Endothelial cell of umbilical vein (primary cell): ENCODE results near the gene RGS7. TPM values are rescaled to one million over a fixed set of nuclear protein-coding genes. Genes with fewer than 3 reads are reported as not detected.

Experiments used
- BruUV-seq: library from RNA; stranded (reverse); fragments of 400-500 nt; replicated peaks from 2 replicates; lab custom pipeline; 2021; lab: Mats Ljungman, UMichigan
- CTCF ChIA-PET: fragments of 300-600, 350-600 bp; sonication (Branson Sonifier 250); formaldehyde crosslinking; loops from one replicate; lab custom pipeline; 2021; ENCODE audit warnings: antibody characterized with exemption, inconsistent platforms; lab: Charles Lee
- POLR2A ChIA-PET: fragments of 300-600, 350-600 bp; sonication (Branson Sonifier 250); formaldehyde crosslinking; loops from one replicate; lab custom pipeline; 2021; ENCODE audit warnings: antibody characterized with exemption, inconsistent platforms; lab: Charles Lee
- DNase-seq: peaks from one replicate; pipeline ENCODE4 v3.0.0-alpha.2; 2011; ENCODE audit warnings: low read depth, low spot score
- FAIRE-seq: peaks from 2 replicates; lab custom pipeline; 2011; peaks lifted over from hg19 to GRCh38; lab: Jason Lieb, UNC
- H2AFZ ChIP-seq: 2 replicates; pipeline ENCODE4 v1.6.0; 2012; ENCODE audit warnings: low read depth, low read length, control low read depth, inconsistent platforms
- H3K27ac ChIP-seq: 2 replicates; pipeline ENCODE4 v1.5.1; 2011; ENCODE audit warnings: low read depth, mild to moderate bottlenecking, control low read depth, low read length, moderate library complexity; ENCODE audit not compliant: insufficient read depth
- H3K27me3 ChIP-seq, 2 experiments: 2 replicates each; pipeline versions ENCODE4 v1.6.0 to v1.6.1; 2011; ENCODE audit warnings: low read length in 2 of 2, mixed read lengths in 1 of 2; ENCODE audit not compliant: control insufficient read depth in 2 of 2, insufficient read depth in 2 of 2
- H3K36me3 ChIP-seq, 2 experiments: 2 replicates in 1 of 2; 3 replicates in 1 of 2; pipeline ENCODE4 v1.5.1; 2011; ENCODE audit warnings: low read length in 2 of 2, mild to moderate bottlenecking in 1 of 2, moderate library complexity in 1 of 2; ENCODE audit not compliant: control insufficient read depth in 2 of 2, insufficient read depth in 2 of 2; ENCODE audit errors: extremely low read depth in 1 of 2
- H3K4me1 ChIP-seq: 3 replicates; pipeline ENCODE4 v1.5.1; 2011; ENCODE audit warnings: mild to moderate bottlenecking, low read length; ENCODE audit not compliant: control insufficient read depth, insufficient read depth; ENCODE audit errors: extremely low read depth
- H3K4me2 ChIP-seq: 2 replicates; pipeline ENCODE4 v1.6.1; 2011; ENCODE audit warnings: low read length, control low read depth, mixed read lengths; ENCODE audit not compliant: insufficient read depth
- H3K4me3 ChIP-seq, 3 experiments: fragments of 200-600 bp in 1 of 3; sonication (generic), shearing (Covaris generic) in 1 of 3; replicated peaks in 1 of 3; 2 replicates each; pipeline ENCODE4 v1.5.1; 2011 to 2016; ENCODE audit warnings: control low read depth in 3 of 3, low read length in 3 of 3, mild to moderate bottlenecking in 2 of 3, inconsistent platforms in 1 of 3, low read depth in 1 of 3, moderate library complexity in 1 of 3; ENCODE audit not compliant: insufficient read depth in 1 of 3
- H3K79me2 ChIP-seq: 2 replicates; pipeline ENCODE4 v1.6.0; 2012; ENCODE audit warnings: low read length, inconsistent platforms; ENCODE audit not compliant: control insufficient read depth, insufficient read depth
- H3K9ac ChIP-seq: replicated peaks from 2 replicates; pipeline ENCODE3; 2011; ENCODE audit warnings: low read length, control low read depth; ENCODE audit not compliant: insufficient read depth; ENCODE audit errors: extremely low read depth
- H3K9me1 ChIP-seq: replicated peaks from 3 replicates; pipeline ENCODE4 v1.6.0; 2011; ENCODE audit warnings: mild to moderate bottlenecking, low read length; ENCODE audit not compliant: control insufficient read depth, insufficient read depth; ENCODE audit errors: extremely low read depth
- H3K9me3 ChIP-seq: replicated peaks from 2 replicates; pipeline ENCODE4 v1.5.1; 2012; ENCODE audit warnings: low read length, inconsistent platforms; ENCODE audit not compliant: control insufficient read depth, insufficient read depth
- H4K20me1 ChIP-seq: replicated peaks from 2 replicates; pipeline ENCODE3; 2011; ENCODE audit warnings: mild to moderate bottlenecking, low read length; ENCODE audit not compliant: control insufficient read depth, insufficient read depth; ENCODE audit errors: extremely low read depth
- EZH2 ChIP-seq: IDR thresholded peaks from 2 replicates; pipeline ENCODE4 v1.6.1; 2012; ENCODE audit warnings: borderline replicate concordance, low read depth, mild to moderate bottlenecking, moderate library complexity, low read length, inconsistent platforms; ENCODE audit not compliant: severe bottlenecking
- FOS ChIP-seq: IDR thresholded peaks from 2 replicates; pipeline ENCODE4 v1.6.1; 2011; ENCODE audit warnings: mild to moderate bottlenecking, low read length, moderate library complexity, borderline replicate concordance; ENCODE audit not compliant: insufficient read depth
- GATA2 ChIP-seq: IDR thresholded peaks from 2 replicates; pipeline ENCODE4 v1.7.0; 2011; ENCODE audit warnings: low read depth, mild to moderate bottlenecking, moderate library complexity, mixed read lengths, low read length; ENCODE audit not compliant: insufficient read length, insufficient read depth
- JUN ChIP-seq: IDR thresholded peaks from 2 replicates; pipeline ENCODE4 v1.6.1; 2011; ENCODE audit warnings: borderline replicate concordance, low read depth; ENCODE audit not compliant: insufficient read length, insufficient read depth
- MYC ChIP-seq: IDR thresholded peaks from one replicate; pipeline ENCODE4 v1.6.1; 2011; ENCODE audit warnings: mild to moderate bottlenecking, low read depth, low read length
- POLR2A ChIP-seq: IDR thresholded peaks from 2 replicates; pipeline ENCODE4 v1.6.1; 2012; ENCODE audit warnings: low read depth, mild to moderate bottlenecking, control low read depth, low read length
- POLR2AphosphoS5 ChIP-seq: IDR thresholded peaks from 2 replicates; pipeline ENCODE4 v1.6.1; 2012; ENCODE audit warnings: low read depth, mild to moderate bottlenecking, control low read depth, low read length, moderate library complexity; ENCODE audit not compliant: insufficient read depth
- dilution Hi-C: fragments of 300-500 bp; cut with MboI; formaldehyde crosslinking; loops from one replicate; pipeline ENCODE4 v1.15.0; 2019; ENCODE audit warnings: low sequenced_read_pairs; ENCODE audit not compliant: extremely low pct_ligation_motif_present
- intact Hi-C: fragments of 100-400 bp; cut with micrococcal nuclease; formaldehyde crosslinking; loops from one replicate; pipeline ENCODE4 v1.10.0; 2022
- polyA plus RNA-seq, 4 experiments: library from polyadenylated mRNA; depleted of rRNA in 3 of 4; stranded (reverse) in 3 of 4; unstranded in 1 of 4; fragments of >200 nt; gene quantifications; 2 replicates each; pipeline versions ENCODE4 v1.2.1 to v1.2.3, GENCODE V29; 2011 to 2012; ENCODE audit warnings: missing spikeins in 1 of 4
- total RNA-seq: library from RNA; stranded (reverse); gene quantifications from 2 replicates; pipeline ENCODE4 v1.2.3, GENCODE V29; 2021
- TF ChIP-seq, protein P1 (sequence below), 2 donors: IDR thresholded peaks; 1 replicate in 1 of 2; 2 replicates in 1 of 2; pipeline ENCODE4 v1.5.1; 2011; ENCODE audit warnings: low read length in 2 of 2, mild to moderate bottlenecking in 2 of 2, moderate library complexity in 2 of 2, control low read depth in 1 of 2, inconsistent platforms in 1 of 2, low read depth in 1 of 2; ENCODE audit not compliant: insufficient read depth in 1 of 2; ENCODE audit errors: extremely low read depth in 1 of 2
- TF ChIP-seq, protein P2 (sequence below): IDR thresholded peaks from 2 replicates; pipeline ENCODE4 v1.6.1; 2011; ENCODE audit not compliant: insufficient read depth, insufficient read length

RGS7 gene
- total and polyA plus RNA-seq, 2 donors (not counting 3 experiments of a cell fraction or from before 2014, with no cell fraction given), result 0.43 to 0.44 TPM

DNA sequence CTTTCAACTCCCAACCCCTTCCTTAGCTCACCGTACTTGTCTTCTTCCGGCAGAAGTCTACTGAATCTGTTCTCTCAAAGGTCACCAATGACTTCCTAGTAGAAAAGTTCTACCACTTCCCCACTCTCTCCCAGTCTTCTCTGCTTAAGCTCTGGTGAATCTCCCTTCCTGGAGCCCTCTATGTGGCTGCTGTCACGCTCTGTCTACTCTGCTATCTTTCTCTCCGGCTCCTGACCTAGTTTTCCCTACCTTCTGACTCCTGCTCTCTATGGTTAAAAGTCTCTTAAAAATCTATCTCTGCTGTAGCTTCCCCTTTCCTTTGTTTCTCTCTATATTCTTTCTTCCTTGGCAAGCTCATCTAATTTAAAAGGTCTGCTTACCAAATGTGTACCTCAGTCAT lies 394.9 kb downstream of the RGS7 start:
- no peaks in the 10 kb centered on the region for H3K4me1 ChIP-seq
- no peaks in the 10 kb centered on the region for H4K20me1 ChIP-seq
- DNase-seq, result no peak
- H3K79me2 ChIP-seq, result no peaks in the 10 kb centered on the region
- no peak overlapping the region for H3K9ac ChIP-seq
- FAIRE-seq, result no peak
- TF ChIP-seq, protein P1, sequence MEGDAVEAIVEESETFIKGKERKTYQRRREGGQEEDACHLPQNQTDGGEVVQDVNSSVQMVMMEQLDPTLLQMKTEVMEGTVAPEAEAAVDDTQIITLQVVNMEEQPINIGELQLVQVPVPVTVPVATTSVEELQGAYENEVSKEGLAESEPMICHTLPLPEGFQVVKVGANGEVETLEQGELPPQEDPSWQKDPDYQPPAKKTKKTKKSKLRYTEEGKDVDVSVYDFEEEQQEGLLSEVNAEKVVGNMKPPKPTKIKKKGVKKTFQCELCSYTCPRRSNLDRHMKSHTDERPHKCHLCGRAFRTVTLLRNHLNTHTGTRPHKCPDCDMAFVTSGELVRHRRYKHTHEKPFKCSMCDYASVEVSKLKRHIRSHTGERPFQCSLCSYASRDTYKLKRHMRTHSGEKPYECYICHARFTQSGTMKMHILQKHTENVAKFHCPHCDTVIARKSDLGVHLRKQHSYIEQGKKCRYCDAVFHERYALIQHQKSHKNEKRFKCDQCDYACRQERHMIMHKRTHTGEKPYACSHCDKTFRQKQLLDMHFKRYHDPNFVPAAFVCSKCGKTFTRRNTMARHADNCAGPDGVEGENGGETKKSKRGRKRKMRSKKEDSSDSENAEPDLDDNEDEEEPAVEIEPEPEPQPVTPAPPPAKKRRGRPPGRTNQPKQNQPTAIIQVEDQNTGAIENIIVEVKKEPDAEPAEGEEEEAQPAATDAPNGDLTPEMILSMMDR (IDR thresholded peaks at IDR 0.05; ENCODE audit: extremely low read depth in 1 of 2, insufficient read depth in 1 of 2, low read depth in 1 of 2, low read length in 2 of 2), result no peak
- TF ChIP-seq POLR2A (no peak), GATA2 (no peak), EZH2 (no peak), POLR2AphosphoS5 (no peak), MYC (no peak), JUN (no peak), FOS (no peak)
- TF ChIP-seq, protein P2, sequence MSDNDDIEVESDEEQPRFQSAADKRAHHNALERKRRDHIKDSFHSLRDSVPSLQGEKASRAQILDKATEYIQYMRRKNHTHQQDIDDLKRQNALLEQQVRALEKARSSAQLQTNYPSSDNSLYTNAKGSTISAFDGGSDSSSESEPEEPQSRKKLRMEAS, result no peak
- no peak overlapping the region for H3K4me2 ChIP-seq
- no peaks in the 10 kb centered on the region for H3K9me1 ChIP-seq
- H2AFZ ChIP-seq, result no peak overlapping the region
- H3K4me3 ChIP-seq, result no peak overlapping the region
- no TSS peak for BruUV-seq
- H3K36me3 ChIP-seq, result no peaks in the 10 kb centered on the region
- no peaks in the 10 kb centered on the region for H3K27me3 ChIP-seq
- intact Hi-C loops, result no loop called here
- no peak overlapping the region for H3K27ac ChIP-seq
- ChIA-PET CTCF (interaction anchor here (0.8 kb wide), 1 partner anchor 523 kb away, joined by 3 read pairs; no protein-coding TSS in a partner anchor), POLR2A (no interaction called here)
- no peaks in the 10 kb centered on the region for H3K9me3 ChIP-seq
- dilution Hi-C loops, result no loop called here
